ENCODE data around the gene DUS4L.

DNA sequence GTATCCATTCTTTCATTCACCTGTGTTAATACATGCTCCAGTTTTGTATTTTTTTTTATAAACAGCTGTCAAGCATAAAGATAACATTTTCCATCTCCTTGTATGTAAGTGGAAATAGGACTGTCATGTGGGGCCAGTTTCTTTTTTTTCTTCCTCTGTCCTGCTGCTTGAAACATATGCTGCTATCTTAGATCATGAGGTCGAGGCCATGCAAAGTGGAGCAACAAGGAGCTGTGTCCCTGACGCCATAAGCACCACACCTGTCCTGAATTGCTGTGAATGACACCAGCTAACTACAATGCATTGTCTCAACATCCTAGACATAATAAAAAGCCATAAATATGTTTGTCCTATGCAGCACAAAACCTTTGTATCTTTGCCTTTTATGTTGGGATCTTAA, 59.1 kb downstream of the DUS4L start:
- TF ChIP-seq, protein P1, sequence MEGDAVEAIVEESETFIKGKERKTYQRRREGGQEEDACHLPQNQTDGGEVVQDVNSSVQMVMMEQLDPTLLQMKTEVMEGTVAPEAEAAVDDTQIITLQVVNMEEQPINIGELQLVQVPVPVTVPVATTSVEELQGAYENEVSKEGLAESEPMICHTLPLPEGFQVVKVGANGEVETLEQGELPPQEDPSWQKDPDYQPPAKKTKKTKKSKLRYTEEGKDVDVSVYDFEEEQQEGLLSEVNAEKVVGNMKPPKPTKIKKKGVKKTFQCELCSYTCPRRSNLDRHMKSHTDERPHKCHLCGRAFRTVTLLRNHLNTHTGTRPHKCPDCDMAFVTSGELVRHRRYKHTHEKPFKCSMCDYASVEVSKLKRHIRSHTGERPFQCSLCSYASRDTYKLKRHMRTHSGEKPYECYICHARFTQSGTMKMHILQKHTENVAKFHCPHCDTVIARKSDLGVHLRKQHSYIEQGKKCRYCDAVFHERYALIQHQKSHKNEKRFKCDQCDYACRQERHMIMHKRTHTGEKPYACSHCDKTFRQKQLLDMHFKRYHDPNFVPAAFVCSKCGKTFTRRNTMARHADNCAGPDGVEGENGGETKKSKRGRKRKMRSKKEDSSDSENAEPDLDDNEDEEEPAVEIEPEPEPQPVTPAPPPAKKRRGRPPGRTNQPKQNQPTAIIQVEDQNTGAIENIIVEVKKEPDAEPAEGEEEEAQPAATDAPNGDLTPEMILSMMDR (IDR thresholded peaks at IDR 0.05): no peak
- no peak for TF ChIP-seq POLR2A (IDR thresholded peaks at IDR 0.05)
